T-helper 1 cell treated with Interleukin-12 subunit alpha and Interleukin-12 subunit beta and Interleukin-4 antibody, amounts not matched to agents 30 μg/mL and 1 μg/mL, for 36 hours (primary cell): ENCODE results near the gene BAIAP3.
A peak's percentile ranks its signal among the peaks of the same experiment; 100 is the strongest.
"Not testable (repeated sequence)": the region's sequence is repeated elsewhere in the genome, so short reads cannot be mapped to it uniquely, and the experiment has no call there.

Experiments
- H3K27ac Mint-ChIP-seq: one replicate; pipeline ENCODE4 v1.8.0; 2021; ENCODE audit warnings: mild to moderate bottlenecking, mixed read lengths
- H3K27me3 Mint-ChIP-seq: one replicate; pipeline ENCODE4 v1.8.0; 2021; ENCODE audit warnings: low read depth, mixed read lengths
- H3K36me3 Mint-ChIP-seq: one replicate; pipeline ENCODE4 v1.8.0; 2021; ENCODE audit warnings: low read depth, mixed read lengths
- H3K4me1 Mint-ChIP-seq: one replicate; pipeline ENCODE4 v1.8.0; 2021; ENCODE audit warnings: low read depth, mixed read lengths
- H3K4me3 Mint-ChIP-seq: one replicate; pipeline ENCODE4 v1.8.0; 2021; ENCODE audit warnings: mild to moderate bottlenecking, moderate library complexity, mixed read lengths
- H3K9me3 Mint-ChIP-seq: one replicate; pipeline ENCODE4 v1.8.0; 2021; ENCODE audit warnings: mixed read lengths

BAIAP3 gene

DNA sequence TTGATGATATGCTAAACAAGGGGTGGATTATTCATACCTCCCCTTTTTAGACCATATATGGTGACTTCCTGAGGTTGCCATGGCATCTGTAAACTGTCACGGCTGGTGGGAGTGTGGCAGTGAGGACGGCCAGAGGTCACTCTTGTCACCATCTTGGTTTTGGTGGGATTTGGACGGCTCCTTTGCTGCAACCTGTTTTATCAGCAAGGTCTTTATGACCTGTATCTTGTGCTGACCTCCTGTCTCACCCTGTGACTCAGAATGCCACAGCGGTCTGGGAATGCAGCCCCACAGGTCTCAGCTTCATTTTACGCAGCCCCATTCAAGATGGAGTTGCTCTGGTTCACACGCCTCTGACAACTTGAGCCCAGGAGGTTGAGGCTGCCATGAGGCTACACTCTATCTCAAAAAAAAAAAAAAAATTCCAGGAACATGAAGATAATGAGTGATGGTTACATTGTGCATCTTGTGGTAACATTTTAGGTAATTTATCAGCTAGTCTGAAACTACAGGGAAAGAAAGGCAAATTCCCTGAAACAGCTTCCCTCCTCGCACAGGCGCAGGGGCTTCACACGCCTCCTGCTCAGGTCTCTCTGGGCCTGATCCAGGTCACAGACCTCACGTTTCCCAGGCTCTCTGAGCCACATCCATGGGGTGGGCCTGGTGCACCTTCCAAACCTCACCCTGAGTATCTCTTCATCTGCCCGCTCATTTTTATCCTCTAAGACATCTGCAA is 39.4 kb upstream of the BAIAP3 start:
- H3K9me3 Mint-ChIP-seq: no peaks in the 10 kb centered on the region
- no peaks in the 10 kb centered on the region for H3K36me3 Mint-ChIP-seq
- H3K4me3 Mint-ChIP-seq: no peak overlapping the region
- H3K4me1 Mint-ChIP-seq: peaks cover 6% of the 10 kb centered on the region
- no peak overlapping the region for H3K27ac Mint-ChIP-seq
- peaks cover 24% of the 10 kb centered on the region for H3K27me3 Mint-ChIP-seq

DNA sequence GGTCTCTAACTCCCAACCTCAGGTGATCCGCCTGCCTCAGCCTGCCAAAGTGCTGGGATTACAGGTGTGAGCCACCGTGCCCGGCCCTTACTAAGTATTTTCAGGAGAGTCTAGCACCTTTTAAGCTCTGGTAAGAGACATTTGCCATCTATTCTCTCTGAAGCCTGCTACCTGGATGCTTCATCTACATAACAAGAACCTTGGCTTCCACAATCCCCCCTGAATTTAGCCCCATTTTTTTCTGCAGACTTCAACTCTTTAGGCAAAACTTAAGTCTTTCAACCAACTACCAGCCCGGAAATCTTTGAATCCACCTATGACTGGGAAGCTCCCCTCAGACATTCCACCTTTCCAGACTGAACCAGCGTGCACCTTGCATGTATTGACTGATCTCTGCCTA is 38.0 kb upstream of the BAIAP3 start:
- Mint-ChIP-seq H3K36me3 (no peaks in the 10 kb centered on the region), H3K27me3 (peaks cover 20% of the 10 kb centered on the region), H3K4me1 (peaks cover 6% of the 10 kb centered on the region), H3K9me3 (no peaks in the 10 kb centered on the region), H3K4me3 (no peak overlapping the region), H3K27ac (no peak overlapping the region)

DNA sequence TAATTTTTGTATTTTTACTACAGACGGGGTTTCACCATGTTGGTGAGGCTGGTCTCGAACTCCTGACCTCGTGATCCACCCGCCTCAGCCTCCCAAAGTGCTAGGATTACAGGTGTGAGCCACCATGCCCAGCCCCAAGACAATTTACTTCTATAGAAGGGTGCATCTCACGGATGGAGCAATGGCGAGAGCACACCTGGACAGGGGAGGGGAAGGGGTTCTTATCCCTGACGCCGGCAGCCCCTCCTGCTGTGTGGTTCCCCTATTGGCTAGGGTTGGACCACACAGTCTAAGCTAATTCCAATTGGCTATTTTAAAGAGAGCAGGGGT is 36.8 kb upstream of the BAIAP3 start:
- not testable (repeated sequence) for H3K4me3 Mint-ChIP-seq, H3K9me3 Mint-ChIP-seq, H3K4me1 Mint-ChIP-seq, H3K36me3 Mint-ChIP-seq
- Mint-ChIP-seq H3K27ac (peak overlapping the region; percentile 38), H3K27me3 (peaks cover 12% of the 10 kb centered on the region)

DNA sequence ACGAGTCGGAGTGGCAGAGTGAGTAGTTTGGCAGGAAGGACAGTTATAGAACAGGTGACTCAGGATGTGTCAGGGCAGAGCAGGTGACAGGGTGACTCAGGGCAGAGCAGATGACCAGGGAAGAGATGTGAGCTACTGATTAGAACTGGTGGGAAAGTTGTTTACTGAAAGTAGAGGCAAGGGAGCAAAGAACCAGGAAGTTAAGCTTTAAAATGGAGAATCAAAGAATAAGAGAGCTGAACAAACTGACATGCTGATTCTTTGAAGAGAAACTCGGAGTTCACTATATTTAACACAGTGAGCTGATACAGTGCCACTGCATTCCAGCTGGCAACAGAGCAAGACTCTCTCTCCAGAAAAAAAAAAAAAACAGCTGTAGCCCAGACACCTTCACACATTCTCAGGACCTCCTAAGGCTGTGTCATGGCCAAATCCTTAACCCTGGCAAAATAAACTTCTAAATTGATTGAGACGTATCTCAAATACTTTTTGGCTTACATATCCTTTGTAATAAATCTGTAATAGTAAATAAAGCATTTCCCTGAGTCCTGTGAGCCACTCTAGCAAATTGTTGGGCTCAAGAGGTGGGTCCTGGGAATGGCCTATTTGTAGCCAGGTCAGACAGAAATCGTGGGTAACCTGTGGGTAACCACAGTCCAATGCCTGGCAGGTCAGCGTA is 36.3 kb upstream of the BAIAP3 start:
- Mint-ChIP-seq H3K9me3 (no peaks in the 10 kb centered on the region), H3K27ac (peak overlapping the region; percentile 38), H3K4me3 (no peak overlapping the region), H3K36me3 (no peaks in the 10 kb centered on the region), H3K4me1 (peaks cover 10% of the 10 kb centered on the region), H3K27me3 (peaks cover 9% of the 10 kb centered on the region)

DNA sequence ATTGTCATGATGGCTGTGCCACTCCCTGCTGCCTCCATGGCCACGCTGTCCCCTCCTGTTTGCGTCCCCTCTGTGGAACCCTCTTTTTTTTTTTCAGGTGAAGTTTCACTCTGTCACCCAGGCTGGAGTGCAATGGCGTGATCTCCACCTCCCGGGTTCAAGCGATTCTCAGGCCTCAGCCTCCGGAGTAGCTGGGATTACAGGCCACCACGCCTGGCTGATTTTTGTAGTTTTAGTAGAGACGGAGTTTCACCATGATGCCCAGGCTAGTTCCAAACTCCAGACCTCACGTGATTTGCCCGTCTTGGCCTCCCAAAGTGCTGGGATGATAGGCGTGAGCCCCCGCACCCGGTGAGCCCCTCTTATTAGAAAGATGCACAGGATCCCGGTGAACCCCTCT is 35.0 kb upstream of the BAIAP3 start:
- Mint-ChIP-seq H3K4me1 (peaks cover 11% of the 10 kb centered on the region), H3K27me3 (peaks cover 5% of the 10 kb centered on the region), H3K9me3 (no peaks in the 10 kb centered on the region), H3K36me3 (no peaks in the 10 kb centered on the region), H3K4me3 (no peak overlapping the region), H3K27ac (no peak overlapping the region)

DNA sequence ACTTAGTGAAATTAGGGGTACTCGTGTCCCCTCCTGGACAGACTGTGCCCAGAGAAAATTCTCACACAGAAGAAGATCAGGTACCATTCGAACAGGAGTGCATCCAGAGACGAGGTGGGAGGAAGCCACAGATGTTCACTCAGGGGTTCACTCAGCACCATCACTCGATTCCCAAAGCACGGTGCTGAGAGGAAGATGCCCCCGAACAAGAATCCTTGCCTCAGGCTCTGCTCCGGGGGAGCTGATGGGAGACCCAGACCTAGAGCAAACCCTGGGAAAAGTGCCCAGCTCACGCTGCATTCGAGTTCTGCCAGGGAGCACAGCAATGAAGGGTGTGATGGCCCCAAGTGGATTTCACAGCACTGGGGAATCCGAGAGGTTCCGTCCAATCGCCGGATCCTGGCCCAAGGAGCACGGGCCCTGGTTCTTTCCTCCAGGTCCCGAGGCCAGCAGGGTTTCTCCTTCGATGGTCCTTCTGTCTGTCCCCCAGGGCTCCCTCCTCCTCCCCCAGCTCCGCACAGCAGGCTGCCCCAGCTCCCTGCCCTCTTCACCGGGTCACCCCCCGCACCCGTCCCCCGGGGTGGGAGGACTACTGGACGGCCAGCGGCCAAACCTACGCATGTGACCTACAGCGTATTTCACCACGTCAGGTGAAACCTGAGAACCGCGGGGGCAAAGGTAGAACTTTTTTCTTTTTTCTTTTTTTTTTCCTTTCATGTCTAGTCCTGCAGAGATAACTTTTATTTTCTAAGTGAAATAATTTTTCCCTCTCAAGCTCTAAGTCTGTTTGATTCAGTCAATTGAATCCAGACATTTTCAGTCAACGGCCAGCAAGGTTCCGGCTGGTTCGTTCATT is 34.2 kb upstream of the BAIAP3 start:
- no peak overlapping the region for H3K4me3 Mint-ChIP-seq
- H3K27me3 Mint-ChIP-seq: peaks cover 5% of the 10 kb centered on the region
- no peaks in the 10 kb centered on the region for H3K9me3 Mint-ChIP-seq
- no peaks in the 10 kb centered on the region for H3K36me3 Mint-ChIP-seq
- peaks cover 15% of the 10 kb centered on the region for H3K4me1 Mint-ChIP-seq
- no peak overlapping the region for H3K27ac Mint-ChIP-seq

DNA sequence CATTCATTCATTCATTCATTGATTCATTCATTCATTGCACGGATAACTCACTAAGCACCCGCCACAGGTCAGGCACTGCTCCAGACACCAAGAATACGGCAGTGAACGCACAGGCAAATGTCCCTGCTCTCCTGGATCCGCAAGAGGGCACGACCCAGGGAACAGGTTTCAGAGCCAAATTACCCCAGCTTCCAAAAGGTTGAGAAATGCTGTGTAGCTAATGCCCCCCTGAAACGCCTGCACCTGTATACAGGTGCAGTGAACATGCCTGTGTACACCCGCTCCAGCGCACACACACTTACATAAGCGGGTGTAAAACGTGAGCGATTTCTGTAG is 33.6 kb upstream of the BAIAP3 start:
- H3K36me3 Mint-ChIP-seq: no peaks in the 10 kb centered on the region
- H3K27me3 Mint-ChIP-seq: peaks cover 5% of the 10 kb centered on the region
- H3K4me1 Mint-ChIP-seq: peaks cover 16% of the 10 kb centered on the region
- H3K4me3 Mint-ChIP-seq: no peak overlapping the region
- H3K9me3 Mint-ChIP-seq: no peaks in the 10 kb centered on the region
- no peak overlapping the region for H3K27ac Mint-ChIP-seq

DNA sequence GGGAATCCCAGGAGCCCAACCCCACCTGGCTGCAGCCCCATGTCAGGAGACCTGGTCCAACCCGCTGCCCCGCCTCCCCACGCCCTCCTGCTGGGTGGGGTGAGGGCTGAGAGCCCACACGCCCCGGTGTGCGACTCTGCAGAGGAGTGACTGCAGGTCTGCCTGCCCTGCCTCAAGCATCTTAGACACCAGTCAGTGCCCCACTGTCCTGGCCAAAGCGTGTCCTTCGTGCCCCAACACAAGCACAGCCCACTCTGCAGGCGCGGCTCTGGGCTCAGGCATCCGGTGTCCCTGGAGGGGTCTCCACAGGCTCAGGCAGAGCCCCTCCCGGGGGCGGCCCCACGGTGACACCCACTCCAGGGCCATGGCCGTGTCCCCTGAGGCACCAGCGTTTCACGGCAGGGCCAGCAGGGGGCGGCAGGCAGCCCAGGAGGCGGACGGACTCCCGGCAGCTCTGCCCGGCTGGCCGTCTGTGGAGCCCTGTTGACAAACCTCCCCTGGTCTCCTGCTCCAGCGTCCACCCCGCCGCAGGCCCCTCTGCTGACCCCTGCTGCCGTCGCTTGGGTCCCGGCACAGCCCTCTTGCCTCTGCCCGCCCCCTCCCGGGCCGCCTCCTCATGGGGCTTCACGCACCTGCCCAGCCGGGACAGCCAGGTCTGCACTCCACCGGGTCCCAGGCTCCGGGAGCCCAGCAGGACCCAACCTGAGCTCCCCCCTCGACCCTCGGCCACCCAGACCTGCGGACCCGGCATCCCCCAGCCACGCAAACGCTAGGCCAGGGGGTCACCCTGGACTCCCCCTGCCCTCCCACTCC is 32.6 kb upstream of the BAIAP3 start:
- H3K9me3 Mint-ChIP-seq: no peaks in the 10 kb centered on the region
- no peak overlapping the region for H3K27ac Mint-ChIP-seq
- H3K27me3 Mint-ChIP-seq: peaks cover 5% of the 10 kb centered on the region

DNA sequence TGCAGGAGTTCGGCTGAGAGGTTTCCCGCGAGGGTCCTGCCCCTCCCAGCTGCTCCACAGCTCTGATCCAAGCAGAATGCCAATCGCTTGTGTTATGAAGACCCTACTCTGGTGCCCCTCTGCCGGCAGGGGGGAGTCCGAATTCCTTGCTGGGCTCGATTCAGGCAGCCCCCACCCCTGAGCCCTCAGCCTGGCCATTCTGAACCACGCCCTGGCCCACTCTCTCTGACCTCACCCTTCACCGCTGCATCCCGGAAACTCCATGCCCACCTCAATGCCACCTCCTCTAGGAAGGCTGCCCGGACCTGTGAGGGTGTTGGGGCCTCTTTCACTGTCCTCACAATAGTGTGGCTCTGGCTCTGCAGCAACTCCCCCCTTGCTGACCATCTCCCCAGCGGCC is 31.9 kb upstream of the BAIAP3 start:
- Mint-ChIP-seq H3K27me3 (peaks cover 5% of the 10 kb centered on the region), H3K4me3 (no peak overlapping the region), H3K27ac (no peak overlapping the region), H3K9me3 (no peaks in the 10 kb centered on the region), H3K36me3 (no peaks in the 10 kb centered on the region), H3K4me1 (peaks cover 19% of the 10 kb centered on the region)

More for the DNA sequence above, 32.6 kb upstream of the BAIAP3 start:
- H3K4me3 Mint-ChIP-seq: no peak overlapping the region
- peaks cover 16% of the 10 kb centered on the region for H3K4me1 Mint-ChIP-seq
- H3K36me3 Mint-ChIP-seq: no peaks in the 10 kb centered on the region

DNA sequence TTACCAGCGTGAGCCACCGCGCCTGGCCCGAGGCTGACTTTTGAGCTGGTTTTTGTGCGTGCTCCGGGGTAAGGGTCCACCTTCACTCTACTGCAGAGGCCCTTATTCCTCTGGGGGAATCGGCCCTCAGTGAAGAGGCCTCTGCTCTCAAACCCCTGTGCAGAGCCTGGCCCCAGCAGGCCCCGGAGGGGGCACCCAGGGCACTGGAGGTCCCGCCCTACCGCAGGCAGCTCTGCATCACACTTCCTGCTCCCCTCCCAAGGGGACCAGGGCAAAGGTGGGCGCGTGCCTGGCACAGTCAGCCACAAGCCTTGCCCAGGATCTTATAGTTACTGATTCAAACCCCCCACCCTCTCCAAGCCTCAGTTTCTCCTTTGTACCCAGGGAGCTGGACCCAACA is 27.6 kb upstream of the BAIAP3 start:
- H3K27ac Mint-ChIP-seq: no peak overlapping the region

DNA sequence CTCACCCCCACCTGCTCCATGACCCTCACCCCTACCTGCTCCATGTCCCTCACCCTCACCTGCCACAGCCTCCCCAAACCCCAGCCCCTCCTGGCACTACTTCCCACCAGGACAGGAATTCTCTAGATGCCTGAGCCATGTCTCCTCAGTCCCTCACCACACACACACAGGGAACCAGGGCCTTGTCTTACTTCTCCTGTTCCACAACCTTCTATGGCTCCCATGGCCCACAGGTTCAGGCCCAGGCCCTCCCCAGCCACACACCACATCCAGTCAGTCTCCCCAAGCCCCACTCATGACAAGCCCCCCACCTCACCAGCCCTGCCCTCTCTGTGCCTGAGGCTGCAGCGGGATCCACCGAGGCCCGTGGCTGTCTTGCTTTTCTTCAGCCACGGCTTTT is 27.1 kb upstream of the BAIAP3 start:
- Mint-ChIP-seq H3K4me3 (no peak overlapping the region), H3K27ac (peak overlapping the region; percentile 41), H3K4me1 (peaks cover 25% of the 10 kb centered on the region), H3K36me3 (peaks cover 4% of the 10 kb centered on the region), H3K27me3 (no peaks in the 10 kb centered on the region), H3K9me3 (no peaks in the 10 kb centered on the region)

More for the DNA sequence above, 27.6 kb upstream of the BAIAP3 start:
- Mint-ChIP-seq H3K9me3 (no peaks in the 10 kb centered on the region), H3K4me3 (no peak overlapping the region), H3K4me1 (peaks cover 22% of the 10 kb centered on the region), H3K27me3 (no peaks in the 10 kb centered on the region), H3K36me3 (peaks cover 4% of the 10 kb centered on the region)

DNA sequence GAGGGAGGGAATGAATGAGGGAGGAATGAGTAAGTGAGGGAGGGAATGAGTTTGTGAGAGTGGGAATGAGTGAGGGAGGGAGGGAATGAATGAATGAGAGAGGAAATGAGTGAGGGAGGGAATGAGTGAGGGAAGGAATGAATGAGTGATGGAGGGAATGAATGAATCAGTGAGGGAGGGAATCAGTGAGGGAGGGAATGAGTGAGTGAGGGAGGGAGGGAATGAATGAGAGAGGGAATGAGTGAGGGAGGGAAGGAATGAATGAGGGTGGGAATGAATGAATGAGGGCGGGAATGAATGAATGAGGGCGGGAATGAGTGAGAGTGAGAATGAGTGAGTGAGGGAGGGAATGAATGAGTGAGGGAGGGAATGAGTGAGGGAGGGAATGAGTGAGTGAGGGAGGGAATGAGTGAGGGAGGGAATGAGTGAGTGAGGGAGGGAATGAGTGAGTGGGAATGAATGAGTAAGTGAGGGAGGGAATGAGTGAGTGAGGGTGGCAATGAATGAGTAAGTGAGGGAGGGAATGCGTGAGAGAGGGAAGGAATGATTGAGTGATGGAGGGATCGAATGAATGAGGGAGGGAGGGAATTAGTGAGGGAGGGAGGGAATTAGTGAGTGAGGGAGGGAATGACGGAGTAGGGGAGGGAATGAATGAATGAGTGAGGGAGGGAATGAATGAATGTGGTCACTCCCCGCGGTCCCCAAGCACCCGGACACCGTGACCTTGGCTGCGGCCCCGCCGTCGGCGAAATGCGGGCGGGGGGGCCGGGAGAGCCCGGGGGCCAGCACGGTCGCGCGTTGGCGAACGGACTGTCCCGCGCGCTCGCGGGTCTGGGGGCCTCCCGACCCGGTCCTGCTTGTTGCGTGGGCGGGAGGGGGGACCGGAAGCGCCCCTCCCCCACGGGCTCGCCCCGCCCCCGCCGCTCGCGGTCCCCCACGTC is 25.1 kb upstream of the BAIAP3 start:
- peak overlapping the region; percentile 87 for H3K4me3 Mint-ChIP-seq
- peak overlapping the region; percentile 99 for H3K27ac Mint-ChIP-seq
- H3K27me3 Mint-ChIP-seq: no peaks in the 10 kb centered on the region
- peaks cover 4% of the 10 kb centered on the region for H3K36me3 Mint-ChIP-seq
- no peaks in the 10 kb centered on the region for H3K9me3 Mint-ChIP-seq
- peaks cover 21% of the 10 kb centered on the region for H3K4me1 Mint-ChIP-seq

DNA sequence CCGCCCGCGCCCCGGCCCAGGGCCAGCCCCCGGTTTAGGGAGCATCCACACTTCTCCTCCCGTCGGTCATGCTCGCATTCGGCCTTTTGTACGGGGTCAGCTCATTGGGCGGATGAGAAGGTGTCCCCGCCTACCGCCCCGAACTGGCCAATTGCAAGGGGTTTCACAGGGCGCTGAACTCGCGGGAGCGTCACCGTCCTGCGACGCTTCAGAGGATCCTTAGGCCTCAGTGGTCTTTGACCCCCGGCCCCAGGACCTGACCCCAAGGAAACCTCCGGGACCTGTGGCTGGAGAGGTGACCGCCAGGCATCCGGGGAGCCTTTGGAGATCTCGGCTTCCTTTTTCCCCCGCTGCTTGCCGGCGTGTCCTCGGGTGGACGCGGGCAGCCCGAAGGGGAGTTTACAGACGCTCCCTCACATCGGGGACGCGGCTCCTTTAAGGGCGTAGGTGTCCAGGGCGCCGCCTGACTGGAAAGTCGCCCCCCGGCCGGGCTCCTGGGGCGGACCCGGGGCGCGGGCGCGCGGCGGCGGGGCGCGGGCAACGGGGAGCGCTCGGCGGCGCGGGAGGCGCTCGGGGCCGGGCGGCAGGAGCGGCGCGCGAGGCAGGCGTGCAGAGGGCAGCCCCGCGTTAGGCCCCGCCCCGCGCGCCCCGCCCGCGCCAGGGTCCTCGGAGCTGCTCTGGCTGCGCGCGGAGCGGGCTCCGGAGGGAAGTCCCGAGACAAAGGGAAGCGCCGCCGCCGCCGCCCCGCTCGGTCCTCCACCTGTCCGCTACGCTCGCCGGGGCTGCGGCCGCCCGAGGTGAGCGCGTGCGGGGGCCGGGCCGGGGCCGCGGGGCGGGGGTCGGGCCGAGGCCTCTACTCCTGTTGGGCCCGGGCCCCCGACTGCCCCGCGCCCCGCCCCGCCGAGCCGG is 24.2 kb upstream of the BAIAP3 start, which contains the start of gene UBE2I:
TSS of gene UBE2I (plus strand) at position 660 of the 909 bp plus-strand sequence. CDS start 4,395 bp downstream, outside the sequence.
- Mint-ChIP-seq H3K27ac (peak within 1 kb of the TSS; percentile 99), H3K4me1 (peaks cover 16% of the 10 kb centered on the region), H3K4me3 (peak within 1 kb of the TSS; percentile 99), H3K9me3 (no peaks in the 10 kb centered on the region), H3K27me3 (no peaks in the 10 kb centered on the region), H3K36me3 (peaks cover 4% of the 10 kb centered on the region)
